ENCODE data around the gene A3GALT2.
A peak's percentile ranks its signal among the peaks of the same experiment; 100 is the strongest.

The A3GALT2 gene

GRCh38 chr1:33348194-33348593 is 27.3 kb upstream of the A3GALT2 start:
- TF ChIP-seq, protein P1, sequence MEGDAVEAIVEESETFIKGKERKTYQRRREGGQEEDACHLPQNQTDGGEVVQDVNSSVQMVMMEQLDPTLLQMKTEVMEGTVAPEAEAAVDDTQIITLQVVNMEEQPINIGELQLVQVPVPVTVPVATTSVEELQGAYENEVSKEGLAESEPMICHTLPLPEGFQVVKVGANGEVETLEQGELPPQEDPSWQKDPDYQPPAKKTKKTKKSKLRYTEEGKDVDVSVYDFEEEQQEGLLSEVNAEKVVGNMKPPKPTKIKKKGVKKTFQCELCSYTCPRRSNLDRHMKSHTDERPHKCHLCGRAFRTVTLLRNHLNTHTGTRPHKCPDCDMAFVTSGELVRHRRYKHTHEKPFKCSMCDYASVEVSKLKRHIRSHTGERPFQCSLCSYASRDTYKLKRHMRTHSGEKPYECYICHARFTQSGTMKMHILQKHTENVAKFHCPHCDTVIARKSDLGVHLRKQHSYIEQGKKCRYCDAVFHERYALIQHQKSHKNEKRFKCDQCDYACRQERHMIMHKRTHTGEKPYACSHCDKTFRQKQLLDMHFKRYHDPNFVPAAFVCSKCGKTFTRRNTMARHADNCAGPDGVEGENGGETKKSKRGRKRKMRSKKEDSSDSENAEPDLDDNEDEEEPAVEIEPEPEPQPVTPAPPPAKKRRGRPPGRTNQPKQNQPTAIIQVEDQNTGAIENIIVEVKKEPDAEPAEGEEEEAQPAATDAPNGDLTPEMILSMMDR (IDR thresholded peaks at IDR 0.05; ENCODE audit: low read depth, low read length), result no peak
- peak; percentile 41 to 67 for DNase-seq (ENCODE audit: low read depth in 2 of 2)

GRCh38 chr1:33347650-33347992 is 26.7 kb upstream of the A3GALT2 start:
- DNase-seq (ENCODE audit: low read depth in 2 of 2), result peak; percentile 71 to 78
- TF ChIP-seq, protein P1 (IDR thresholded peaks at IDR 0.05; ENCODE audit: low read depth, low read length), result no peak
- peak overlapping the region; percentile 70 to 82 for H3K4me3 ChIP-seq (replicated peaks in 1 of 2; ENCODE audit: low read depth in 2 of 2, low read length in 2 of 2)

More at GRCh38 chr1:33348194-33348593, 27.3 kb upstream of the A3GALT2 start:
- H3K4me3 ChIP-seq (replicated peaks in 1 of 2; ENCODE audit: low read depth in 2 of 2, low read length in 2 of 2), result peak overlapping the region; percentile 70 to 82

DNA sequence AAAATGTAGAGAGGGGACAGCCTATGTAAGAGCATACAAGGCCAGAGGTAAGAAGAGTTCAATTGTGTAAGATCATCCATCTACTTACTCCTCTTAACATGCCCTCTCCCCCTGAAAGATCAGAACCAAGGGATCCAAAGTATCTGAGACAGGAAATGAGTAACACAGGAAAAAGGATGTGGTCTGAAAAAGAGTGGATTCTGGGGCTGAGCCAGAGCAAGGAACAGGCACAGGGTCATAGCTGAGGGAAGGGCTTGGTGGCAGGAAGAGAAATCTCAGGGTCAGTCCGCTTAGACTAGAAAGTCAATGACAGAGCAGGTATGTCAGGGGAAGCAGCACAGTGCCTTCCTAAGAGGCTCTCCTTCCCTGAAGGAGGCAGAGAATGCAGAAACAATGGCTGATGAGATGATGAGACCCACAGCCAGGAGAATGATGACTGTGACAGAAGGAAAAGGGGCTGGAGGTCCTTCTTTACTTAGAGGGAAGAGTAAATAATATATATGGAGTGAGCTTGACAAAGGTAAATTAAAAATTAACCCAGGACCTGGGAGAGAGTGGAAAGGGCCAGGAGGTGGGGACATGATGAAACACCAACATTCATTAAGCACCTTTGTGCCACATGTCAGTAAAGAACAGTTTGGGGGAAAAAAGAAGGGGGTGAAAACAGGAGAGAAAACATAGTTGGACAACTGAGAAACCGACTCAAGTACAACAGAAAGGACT is 26.2 kb upstream of the A3GALT2 start:
- TF ChIP-seq, protein P1 (IDR thresholded peaks at IDR 0.05; ENCODE audit: low read depth, low read length), result no peak
- DNase-seq (ENCODE audit: low read depth in 2 of 2), result peak; percentile 93 to 96
- peak overlapping the region; percentile 70 to 82 for H3K4me3 ChIP-seq (replicated peaks in 1 of 2; ENCODE audit: low read depth in 2 of 2, low read length in 2 of 2)

DNA sequence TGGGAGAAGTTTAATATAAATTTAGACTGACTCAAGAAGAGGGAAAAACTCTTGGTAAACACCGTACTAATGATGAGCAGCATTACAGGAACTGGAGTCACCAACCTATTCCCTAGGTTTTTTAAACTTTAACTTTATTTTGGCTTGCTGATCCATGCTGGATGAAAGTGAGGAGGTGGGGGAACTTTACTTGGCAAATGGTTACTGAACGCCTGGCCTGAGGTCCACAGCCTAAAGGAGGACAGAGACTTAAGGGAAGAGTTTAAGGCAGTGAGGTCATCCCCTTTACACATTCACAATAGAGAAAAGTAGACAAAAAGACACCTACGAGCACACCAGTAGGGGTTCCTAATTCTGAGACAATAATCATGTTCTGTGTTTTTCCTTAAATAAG is 25.6 kb upstream of the A3GALT2 start:
- no peak for DNase-seq (ENCODE audit: low read depth in 2 of 2)
- TF ChIP-seq, protein P1 (IDR thresholded peaks at IDR 0.05; ENCODE audit: low read depth, low read length), result no peak
- H3K4me3 ChIP-seq (replicated peaks in 1 of 2; ENCODE audit: low read depth in 2 of 2, low read length in 2 of 2), result peak overlapping the region; percentile 29 to 82

- DNase-seq (ENCODE audit: low read depth in 2 of 2), result no peak
- peak overlapping the region in 1 of 2 donors; percentile 82 for H3K4me3 ChIP-seq (replicated peaks in 1 of 2; ENCODE audit: low read depth in 2 of 2, low read length in 2 of 2)
- TF ChIP-seq, protein P1 (IDR thresholded peaks at IDR 0.05; ENCODE audit: low read depth, low read length), result no peak
These were observed 24.1 kb upstream of the A3GALT2 start for GRCh38 chr1:33344896-33345560.

DNA sequence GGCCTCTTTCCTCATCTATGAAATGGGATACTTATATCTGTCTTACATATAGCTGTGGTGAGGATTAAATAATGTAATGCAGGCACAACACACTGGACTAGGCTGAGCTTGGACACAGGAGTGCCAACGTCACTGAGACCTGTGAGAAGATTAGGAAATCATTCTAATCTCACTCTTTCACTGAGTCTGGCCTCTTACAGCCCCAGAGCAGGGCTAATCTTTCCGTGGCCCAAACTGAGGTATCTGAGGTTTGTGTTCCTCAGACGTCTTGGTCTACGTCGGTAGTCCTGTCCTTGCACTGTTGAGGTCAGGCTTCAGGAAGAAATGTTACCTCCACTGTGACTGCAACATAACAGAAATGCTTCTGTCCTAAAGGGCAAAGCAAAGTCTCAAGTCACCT is 22.6 kb upstream of the A3GALT2 start:
- TF ChIP-seq, protein P1 (IDR thresholded peaks at IDR 0.05; ENCODE audit: low read depth, low read length), result no peak
- peak in 1 of 2 donors; percentile 77 for DNase-seq (ENCODE audit: low read depth in 2 of 2)
- no peak overlapping the region for H3K4me3 ChIP-seq (replicated peaks in 1 of 2; ENCODE audit: low read depth in 2 of 2, low read length in 2 of 2)
